ENCODE data around the gene MFSD2B.
"Not testable (repeated sequence)": the region's sequence is repeated elsewhere in the genome, so short reads cannot be mapped to it uniquely, and the experiment has no call there.

Gene MFSD2B, protein sequence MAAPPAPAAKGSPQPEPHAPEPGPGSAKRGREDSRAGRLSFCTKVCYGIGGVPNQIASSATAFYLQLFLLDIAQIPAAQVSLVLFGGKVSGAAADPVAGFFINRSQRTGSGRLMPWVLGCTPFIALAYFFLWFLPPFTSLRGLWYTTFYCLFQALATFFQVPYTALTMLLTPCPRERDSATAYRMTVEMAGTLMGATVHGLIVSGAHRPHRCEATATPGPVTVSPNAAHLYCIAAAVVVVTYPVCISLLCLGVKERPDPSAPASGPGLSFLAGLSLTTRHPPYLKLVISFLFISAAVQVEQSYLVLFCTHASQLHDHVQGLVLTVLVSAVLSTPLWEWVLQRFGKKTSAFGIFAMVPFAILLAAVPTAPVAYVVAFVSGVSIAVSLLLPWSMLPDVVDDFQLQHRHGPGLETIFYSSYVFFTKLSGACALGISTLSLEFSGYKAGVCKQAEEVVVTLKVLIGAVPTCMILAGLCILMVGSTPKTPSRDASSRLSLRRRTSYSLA

DNA sequence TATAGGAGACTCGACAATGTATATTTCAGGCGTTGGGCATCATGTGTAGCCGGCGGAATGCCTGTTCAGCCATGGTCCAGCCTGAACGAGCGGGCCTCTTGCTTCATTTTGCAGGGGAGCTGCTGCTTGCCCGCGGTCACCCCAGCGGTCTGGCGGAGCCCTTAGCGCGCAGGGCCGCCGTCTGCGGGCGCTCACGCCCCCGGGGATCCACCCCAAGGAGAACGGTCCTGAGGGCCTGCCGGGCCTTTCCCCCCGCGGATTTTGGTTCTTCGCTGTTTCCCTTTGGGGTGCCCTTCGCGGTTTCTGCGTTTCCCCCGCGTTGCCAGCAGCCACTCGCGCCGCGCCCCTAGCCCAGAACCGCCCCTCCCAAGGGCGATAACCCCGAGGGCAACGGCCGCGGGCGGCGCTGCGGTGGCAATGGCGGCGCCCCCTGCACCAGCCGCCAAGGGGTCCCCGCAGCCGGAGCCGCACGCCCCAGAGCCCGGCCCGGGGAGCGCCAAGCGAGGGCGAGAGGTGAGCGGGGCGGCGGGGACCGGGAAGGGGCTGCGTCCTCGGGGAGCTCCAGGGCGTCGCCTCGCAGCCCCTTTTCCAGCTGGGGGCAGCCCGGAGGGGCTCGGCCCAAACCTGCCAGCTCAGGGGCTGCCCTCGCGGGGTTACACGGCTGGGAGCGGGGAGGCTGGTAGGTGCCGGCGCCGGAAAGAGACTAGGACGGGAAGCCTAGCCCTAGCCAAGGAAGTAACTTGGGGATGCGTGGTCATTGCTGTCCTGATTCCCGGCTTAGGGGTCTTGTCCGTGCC is at the start of gene MFSD2B:
Gene MFSD2B, plus strand, starts transcription at position 406 of the 797 bp plus-strand sequence. Its CDS starts 12 bp downstream, at position 418.
- no peak for DNase-seq

DNA sequence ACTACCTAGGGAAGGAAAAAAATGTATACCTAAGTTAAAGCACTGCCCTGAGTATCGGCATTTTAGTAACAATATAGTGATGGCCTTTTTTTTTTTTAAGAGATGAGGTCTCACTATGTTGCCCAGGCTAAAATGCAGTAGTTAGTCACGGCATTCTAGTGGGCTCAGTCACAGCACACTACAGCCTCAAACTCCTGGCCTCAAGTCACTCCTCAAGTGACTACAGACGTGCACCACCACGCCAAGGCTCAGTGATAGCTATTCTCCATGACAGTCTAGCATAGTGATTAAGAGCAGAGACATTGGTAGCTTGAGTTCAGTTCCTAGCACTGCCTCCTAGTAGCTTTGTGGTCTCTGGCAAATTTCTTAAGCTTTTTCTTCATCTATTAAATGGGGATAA is 42.0 kb upstream of the MFSD2B start:
- DNase-seq = no peak

DNA sequence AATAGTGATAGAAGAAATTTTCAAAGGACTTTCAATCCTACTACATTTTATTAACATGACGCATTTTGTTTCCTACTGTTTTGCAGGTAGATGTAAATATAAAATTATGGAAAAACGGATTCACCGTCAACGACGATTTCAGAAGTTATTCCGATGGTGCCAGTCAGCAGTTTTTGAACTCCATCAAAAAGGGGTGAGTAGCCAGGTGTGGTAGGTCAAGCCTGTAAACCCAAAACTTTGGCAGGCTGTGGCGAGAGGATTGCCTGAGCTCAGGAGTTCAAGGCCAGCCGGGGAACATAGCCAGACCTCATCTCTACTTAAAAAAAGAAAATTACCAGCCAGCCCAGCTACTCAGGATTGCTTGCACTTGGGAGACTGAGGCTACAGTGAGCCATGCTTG is 33.0 kb upstream of the MFSD2B start:
- no peak for DNase-seq

DNA sequence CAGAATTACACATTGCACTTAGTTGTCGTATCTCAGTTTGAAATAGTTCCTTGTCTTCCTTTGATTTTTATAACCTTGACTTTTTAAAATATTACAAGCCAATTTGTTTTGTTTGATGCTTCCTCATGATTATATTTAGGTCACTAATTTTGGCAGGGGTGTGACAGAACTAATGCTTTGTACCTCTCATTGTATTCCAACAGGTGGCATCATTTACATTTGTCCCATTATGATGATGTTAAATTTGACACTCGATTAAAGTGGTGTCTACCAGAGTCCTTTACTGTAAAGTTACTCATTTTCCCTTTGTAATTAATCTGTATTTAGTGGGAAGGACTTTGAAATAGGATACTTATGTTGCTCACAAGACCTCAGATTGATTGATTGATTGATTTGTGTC is 21.5 kb upstream of the MFSD2B start:
- no peak for DNase-seq

DNA sequence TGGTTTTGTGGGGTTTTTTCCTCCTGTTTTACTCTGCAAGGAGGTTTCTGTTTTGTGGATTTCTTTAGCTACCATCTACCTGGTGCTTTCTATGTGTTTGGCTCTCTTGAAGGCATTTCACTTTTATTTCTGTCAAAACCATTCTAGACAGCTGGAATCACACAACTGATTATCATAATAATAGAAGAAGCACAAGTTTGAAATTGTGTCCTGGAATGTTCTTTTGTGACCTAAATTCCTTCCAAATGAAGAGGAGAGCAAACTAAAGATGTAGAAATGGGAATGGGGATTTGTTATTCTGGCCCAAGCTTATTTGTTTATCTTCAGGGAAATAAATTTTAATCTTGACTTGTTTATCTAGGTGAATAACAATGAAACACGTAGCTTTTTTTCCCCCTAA is 17.0 kb upstream of the MFSD2B start:
- no peak for DNase-seq

DNA sequence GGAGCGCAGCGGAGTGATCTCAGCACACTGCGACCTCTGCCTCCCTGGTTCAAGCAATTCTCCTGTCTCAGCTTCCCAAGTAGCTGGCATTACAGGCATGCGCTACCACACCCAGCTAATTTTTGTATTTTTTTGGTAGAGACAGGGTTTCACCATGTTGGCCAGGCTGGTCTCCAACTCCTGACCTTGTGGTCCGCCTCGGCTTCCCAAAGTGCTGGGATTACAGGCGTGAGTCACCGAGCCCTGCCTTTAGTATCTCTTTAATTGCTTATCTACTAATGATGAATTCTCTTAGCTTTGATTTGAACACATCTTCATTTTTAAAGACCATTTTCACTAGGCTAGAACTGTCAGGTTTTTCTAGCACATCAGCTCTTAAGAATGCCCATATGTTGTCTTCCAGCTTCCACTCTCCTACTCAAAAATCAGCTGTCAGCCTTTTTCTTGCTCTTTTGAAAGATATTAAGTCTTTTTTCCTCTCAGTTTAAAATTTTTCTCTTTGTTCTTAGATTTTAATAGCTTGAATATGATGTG is 16.1 kb upstream of the MFSD2B start:
- no peak for DNase-seq

DNA sequence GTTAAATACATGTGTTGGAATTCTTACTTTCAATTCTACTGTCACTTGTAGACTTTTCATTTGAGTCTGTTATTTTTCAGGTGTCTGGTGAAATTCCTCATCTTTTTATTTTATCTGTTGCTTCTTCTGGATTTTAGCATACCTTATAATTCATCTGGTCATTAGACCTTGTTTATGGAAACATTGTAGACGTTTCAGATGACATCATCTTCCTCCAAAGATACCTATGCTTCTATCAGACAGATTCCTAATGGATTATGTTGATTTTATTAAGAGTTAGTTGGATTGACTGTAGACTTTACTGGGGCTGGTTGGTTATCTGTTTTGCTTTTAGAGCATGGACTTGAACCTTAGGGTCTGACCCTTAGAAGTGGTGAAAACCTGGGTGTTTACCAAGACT is 15.3 kb upstream of the MFSD2B start:
- DNase-seq = no peak

DNA sequence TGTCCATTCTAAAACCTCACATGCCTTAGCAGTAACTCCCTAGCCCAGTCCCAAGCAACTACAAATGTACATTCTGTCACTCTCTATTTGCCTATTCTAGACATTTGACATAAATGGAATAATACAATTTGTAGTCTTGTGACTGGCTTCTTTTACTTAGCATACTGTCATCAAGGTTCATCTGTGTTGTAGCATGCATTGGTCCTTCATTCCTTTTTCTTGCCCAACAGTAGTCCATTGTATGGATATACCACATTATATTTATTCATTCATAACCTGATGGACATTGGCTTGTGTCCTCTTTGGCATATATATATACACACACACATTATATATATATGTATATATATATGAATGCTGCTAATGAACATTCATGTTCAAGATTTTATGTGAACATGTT is 2.2 kb upstream of the MFSD2B start:
- DNase-seq = no peak

DNA sequence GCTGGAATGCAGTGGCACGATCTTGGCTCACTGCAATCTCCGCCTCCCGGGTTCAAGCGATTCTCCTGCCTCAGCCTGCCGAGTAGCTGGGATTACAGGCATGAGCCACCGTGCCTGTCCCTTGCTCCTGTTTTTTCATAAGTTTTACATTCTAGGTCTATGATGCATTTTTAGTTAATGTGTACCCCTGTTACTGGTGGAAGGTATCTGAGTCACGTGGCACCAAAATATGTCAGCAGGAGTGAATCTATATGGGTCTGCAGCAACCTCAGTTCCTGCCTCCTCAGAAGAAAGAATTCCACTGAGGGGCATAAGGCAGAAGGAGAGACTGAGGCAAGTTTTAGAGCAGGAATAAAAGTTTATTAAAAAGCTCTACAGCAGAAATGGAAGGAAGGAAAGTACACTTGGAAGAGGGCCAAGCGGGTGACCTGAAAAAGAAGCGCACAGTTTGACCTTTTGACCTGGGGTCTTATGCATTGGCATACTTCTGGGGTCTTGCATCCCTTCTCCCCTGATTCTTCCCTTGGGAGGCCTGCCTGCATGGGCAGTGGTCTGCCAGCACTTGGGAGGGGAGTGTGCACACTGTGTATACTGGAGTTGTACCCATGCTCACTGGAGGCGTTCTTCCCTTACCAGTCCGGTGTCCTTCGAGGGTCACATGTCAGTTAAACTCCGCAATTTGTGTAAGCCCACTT is 1.1 kb upstream of the MFSD2B start:
- DNase-seq = no peak

DNA sequence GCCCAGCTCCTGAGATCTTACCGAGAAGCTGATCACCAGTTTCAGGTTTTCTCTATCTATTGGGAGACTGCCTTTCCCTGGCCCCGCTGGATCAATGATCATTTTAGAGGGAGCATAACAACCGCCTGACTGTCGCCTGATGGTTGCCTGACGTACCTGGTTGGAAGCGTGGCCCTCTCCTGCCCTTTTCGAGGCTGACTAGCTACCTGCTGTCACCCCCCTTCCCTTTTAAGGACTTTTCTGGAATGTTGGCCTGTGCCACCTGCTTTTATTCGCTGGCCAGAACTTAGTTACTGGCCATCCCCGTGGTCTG is 562 bp upstream of the MFSD2B start:
- DNase-seq = no peak

DNA sequence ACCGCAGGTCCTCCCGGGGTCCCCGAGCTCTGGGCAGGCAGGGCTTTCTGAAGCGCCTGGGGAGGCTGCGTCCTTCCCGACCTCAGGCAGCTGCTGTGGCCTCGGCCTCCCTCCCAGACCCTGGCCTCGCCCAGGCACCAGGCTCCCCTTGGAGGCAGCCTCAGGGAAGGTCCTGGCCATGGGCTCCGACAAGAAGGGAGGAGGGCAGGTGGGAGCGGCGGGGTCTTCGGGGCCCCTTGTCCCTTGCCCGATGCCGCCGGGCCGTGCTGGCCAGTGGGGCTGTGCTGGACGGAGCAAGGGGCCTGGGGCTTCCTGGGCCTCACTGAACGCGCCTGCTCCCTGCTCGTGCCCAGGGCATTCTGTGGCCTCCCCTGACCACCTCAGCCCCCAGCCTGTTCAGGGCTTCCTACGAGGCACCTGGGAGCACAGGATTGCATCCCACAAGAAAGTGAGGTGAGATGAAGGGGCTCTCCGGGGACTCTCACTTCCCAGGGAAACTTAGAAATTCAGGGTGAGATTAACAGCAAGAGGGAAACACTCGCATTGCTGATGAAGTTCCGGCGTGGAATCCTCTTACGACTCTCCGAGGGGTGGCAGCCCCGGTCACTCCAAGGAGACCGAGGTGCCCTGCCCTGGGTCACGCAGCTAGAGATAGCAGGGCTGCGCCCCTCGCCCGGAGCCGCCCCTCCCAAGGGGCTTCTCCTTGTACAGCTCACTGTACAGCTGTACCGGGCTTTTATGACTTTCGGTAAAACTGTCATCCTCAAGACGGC is 778 bp downstream of the MFSD2B start:
- no peak for DNase-seq

DNA sequence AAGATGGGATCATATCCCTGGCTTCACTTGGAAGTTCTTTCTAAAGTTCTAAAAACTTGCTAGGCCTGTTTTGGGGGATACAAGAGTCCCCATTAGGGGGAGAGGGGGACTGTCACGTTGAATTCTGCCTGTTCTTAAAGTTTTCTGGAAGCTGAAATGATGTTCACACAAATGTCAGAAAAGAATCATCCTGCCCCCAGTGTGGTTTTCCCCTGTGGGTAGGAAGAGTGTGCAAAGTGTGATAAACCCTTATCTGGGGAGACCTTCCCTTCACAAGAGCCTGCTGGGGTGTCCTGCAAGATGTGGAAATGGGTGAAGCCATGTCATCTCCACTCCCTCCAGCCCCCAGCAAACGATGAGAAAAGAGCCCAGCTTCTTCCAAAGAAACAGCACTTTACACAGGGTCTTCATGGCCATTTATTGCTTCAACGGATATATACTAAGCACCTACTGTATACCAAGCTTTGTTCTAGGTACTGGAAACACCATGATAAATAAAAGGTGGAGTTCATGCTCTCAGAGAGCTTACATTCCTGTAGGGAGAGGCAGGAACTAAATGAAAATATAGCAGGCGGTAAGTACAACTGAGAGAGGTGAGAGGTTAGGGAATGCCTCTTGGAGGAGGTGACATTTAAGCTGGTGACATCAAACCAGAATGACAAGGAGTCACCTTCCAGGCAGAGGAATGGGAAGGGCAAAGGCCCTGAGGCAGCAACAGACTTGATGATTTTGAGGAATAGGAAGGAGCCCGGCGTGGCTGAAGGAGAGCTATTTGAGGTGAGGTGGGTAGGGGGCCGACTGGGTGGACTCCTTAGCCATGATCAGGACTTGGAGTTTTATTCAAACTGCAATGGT is 1.6 kb downstream of the MFSD2B start:
- no peak for DNase-seq

DNA sequence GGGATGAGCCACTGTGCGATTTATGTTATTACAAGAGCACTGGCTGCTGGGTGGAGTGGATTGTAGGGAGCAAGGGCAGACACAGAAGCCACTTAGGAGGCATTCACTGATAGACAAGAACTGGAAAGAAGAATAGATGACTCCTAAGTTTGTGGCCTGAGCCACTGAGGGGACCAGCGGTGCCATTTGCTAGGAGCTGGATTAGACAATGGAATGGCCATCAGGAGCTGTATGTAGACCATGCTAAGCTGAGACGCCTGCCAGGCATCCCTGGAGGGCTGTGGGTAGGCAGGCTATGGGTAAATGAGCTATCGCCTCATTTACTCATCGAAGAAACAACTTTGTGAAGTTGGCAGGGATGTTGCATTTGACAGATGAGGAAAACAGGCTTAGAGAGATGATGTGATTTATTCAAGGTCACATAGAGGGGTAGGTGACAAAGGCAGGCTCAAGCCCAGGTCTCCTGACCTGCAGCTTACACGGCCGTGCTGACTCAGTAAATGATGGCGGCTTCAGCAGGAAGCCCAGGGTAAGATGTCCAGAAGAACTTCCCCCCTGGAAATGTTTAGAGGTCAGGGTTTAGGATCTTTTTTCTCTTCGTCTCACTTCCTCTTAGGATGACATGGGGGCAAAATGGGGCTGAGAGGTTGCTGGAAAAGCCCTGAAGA is 2.8 kb downstream of the MFSD2B start:
- no peak for DNase-seq

DNA sequence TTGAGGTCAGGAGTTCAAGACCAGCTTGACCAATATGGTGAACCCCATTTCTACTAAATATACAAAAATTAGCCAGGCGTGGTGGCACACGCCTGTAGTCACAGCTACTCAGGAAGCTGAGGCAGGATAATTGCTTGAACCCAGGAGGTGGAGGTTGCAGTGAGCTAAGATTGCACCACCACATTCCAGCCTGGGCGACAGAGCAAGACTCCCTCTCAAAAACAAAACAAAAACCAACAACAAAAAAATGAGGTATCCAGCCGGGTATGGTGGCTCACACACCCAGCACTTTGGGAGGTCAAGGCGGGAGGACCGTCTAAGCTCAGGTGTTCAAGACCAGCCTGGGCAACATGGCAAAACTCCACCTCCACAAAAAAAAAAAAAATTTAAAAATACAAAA is 5.0 kb downstream of the MFSD2B start:
- not testable (repeated sequence) for DNase-seq

DNA sequence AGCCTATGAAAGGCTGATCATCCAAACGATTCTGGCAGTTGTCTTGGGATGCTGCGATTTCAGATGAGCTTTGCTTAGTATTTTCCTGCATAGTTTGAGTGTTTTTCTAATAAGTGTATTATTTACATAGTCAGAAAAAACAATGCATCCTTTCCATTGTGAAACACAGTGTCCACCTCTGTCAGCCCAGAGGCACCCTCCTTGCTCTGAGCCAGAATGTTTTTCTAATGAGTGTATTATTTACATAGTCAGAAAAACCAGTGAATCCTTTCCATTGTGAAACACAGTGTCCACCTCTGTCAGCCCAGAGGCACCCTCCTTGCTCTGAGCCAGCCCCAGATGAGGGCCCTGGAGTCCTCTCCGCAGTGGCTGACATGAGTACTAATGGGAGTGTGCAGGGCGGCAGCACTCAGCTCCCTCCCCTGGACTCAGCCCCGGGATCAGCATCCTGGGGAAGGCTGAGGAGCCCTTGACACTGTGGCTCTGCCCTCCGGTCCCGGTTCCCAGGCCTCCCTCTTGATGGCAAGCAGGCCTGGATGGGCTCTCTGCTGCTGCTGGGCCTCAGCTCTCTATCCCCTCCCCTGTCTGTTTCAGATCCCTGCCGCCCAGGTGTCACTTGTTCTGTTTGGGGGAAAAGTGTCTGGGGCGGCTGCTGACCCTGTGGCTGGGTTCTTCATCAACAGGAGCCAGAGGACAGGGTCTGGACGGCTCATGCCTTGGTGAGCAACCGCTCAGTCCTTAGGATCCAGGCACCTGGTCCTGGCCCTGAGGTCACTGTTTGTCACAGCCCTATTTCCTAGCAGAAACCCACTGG is 5.9 kb downstream of the MFSD2B start:
- DNase-seq = no peak

DNA sequence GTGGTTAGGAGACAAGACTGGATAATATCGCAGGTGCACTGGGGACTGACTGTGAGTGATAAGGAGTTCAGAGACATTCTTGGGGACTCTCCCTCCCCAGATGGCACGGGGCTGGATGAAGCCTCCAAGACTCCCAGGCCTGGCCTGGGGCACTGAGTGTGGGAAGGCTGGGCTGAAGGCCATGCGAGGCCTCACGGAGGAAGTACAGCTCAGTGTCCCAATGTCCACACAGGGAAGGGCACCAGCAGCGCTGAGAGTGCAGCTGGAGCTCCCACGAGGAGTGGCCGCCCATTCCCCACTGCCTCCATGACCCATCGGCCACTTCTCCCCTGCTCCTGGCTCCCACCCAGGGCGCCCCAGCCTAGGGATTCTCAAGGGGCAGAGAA is 6.5 kb downstream of the MFSD2B start:
- no peak for DNase-seq

DNA sequence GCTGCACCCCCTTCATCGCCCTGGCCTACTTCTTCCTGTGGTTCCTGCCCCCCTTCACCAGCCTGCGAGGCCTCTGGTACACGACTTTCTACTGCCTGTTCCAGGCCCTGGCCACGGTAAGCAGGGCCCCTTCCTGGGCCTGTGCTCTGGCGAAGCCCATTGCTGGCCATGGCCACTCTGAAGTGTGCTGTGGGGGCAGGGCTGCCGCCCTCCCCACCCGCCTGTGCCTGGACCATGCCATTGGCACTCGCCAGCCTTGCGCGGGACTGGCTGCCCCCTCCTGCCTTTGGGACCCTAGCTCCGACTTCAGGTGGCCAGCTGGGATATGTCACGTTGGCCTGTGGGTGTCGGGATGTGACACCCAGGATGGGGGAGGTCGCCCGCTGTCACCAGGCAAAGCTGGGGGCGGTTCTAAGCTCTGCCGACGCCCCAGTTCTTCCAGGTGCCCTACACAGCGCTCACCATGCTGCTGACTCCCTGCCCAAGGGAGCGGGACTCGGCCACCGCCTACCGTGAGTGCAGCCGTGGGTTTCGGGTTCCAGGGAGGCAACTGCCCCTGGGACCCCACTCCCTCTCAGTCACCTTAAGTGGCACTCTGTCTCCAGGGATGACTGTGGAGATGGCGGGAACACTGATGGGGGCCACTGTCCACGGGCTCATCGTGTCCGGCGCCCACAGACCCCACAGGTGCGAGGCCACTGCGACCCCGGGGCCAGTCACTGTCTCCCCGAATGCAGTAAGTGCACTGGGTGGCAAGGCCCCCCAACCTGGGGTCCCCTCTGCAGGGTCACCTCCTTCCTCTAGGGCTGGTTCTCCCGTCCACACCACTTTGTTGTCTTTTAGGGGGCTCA is 7.2 kb downstream of the MFSD2B start:
- DNase-seq = no peak

DNA sequence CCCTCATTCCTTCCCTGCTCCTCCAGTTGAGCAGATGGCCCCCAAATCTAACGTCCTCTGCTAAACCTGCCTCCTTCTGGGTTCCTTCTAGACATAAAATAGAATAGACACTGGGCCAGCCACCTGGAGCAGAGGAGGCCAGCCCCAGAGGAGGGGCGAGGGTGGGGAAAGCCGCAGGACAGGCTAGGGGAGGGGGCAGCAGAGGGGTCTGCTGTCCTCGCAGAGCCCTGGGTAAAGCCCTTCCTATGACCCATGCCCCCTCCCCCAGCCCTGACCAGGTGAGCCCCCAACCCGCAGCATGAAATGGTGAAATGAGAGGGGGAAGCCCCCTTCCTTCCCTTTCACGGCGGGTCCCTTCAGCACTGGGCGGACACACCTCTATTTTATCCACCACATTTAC is 7.8 kb downstream of the MFSD2B start:
- no peak for DNase-seq

DNA sequence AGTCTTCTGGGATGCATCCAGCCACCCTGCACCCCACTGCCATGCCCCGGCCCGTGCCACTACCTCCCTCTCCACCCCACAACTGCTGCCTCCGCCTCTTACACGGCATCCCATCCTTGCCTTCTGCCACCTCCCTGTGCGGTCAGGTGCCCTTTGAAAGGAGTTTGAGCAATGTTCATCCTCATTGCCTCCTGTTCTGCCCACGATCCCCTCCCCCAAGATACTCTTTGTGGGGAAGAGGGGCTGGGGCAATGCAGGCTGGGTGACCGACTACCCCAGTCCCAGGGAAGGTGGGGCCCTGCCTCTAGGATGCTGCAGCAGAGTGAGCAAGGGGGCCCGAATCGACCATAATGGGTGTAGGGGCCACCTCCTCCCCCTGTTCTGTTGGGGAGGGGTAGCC is 8.4 kb downstream of the MFSD2B start:
- DNase-seq = no peak

All from NCI-H2081 treated with DMSO at 0.1 percent for 48 hours (cell line).